HG03103 (cell line): ENCODE data around the gene EREG.
"Not testable (repeated sequence)": the region's sequence is repeated elsewhere in the genome, so short reads cannot be mapped to it uniquely, and the experiment has no call there.

Experiments
- ATAC-seq: cut with Tn5 transposase; IDR thresholded peaks from one replicate; pipeline ENCODE4 v1.9.1; 2021; ENCODE audit warnings: low read depth; ENCODE audit not compliant: unreplicated experiment

Gene EREG

DNA sequence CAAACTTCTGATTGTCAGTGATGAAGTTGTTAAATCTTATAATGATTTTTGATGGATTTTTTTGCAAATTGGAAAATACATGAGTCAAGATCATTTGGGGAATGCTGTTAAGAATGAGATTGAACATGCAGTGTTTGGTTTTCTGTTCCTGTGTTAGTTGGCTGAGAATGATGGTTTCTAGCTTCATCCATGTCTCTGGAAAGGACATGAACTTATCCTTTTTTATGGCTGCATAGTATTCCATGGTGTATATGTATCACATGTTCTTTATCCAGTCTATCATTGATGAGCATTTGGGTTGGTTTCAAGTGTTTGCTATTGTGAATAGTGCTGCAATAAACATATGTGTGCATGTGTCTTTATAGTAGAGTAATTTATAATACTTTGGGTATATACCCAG, 24.5 kb upstream of the EREG start:
- not testable (repeated sequence) for ATAC-seq

DNA sequence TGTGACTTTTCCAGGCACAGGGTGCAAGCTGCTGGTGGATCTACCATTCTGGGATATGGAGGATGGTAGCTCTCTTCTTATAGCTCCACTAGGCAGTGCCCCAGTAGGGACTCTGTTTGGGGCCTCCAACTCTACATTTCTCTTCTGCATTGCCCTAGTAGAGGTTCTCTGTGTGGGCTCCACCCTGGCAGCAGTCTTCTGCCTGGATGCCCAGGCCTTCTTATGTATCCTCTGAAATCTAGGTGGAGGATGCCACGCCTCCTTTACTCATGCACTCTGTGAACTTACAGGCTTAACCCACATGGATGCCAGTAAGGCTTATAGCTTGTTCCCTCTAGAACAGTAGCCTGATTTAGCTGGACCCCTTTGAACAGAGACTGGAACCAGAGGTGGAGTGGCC, 20.9 kb upstream of the EREG start:
- no peak for ATAC-seq

DNA sequence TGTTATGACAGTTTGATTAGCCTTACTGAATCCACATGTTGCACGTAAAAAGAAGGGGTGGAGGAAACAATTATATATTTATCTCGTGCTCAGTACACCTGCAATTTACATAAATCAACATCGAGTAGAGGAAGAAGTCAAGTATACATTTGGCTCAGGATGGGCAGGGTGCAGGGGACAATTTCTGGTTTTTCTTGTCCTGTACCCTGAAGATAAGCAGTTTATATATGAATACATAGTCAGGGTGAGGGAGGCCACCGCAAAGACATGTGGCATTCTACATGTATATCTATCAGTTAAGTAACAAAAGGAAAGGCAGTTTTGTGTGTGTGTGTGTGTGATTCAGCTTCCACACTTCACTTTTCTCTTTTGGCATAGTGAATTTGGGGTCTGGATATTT, 11.1 kb upstream of the EREG start:
- no peak for ATAC-seq

DNA sequence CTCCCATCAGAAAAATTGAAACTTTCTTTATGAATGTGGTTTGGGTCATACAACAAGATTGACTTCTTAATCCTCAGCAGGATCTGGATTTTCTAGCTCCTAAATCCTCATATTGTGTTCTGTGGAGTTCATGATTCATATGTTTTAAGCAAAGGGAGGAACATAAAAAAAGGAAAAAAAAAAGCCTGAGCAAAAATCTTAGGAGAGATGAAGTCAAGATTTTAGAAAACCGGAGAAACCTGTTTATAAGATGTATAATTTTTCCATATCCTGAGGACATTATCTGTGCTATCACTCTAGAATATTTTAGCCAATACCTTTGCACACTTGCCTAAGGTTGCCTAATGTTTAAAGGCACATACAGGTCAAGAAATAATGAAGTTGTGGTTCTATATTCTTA, 7.0 kb upstream of the EREG start:
- no peak for ATAC-seq

DNA sequence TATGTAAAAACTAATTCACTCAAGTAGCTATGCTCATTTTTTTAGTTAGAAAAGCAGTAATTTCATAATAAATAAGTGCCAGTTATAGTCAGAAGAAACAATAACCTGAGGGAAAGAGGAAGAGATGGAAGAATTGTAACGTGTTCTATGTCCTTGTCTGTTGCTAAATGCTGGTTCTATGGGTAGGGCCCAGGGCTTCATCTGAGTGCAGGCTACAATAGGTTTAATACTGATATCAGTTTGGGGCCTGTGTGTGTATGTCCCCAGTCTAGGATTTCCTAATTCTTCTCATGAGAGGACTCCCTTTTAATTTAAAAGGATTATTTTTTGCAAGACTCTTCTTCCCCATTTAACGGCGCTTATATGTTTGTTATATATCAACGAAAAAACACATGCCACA, 3.3 kb upstream of the EREG start:
- ATAC-seq, result no peak

DNA sequence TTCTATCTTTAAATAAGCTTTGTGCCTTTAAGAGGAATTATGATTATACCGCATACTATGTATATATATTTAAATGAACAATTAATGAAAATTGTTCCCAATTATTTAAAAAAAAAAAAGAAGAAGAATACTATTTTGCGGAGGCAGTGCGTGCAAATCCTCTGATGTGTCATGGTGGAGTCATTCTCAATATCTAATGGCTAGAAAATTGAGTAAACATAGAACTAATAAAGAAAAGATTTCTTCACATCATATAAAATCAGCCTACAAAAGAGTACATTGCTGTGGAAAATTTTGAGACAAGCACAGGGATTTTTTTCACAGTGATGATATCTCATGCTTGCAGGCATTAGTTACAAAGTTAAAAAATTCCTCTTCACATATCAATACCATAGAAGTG, 2.6 kb upstream of the EREG start:
- no peak for ATAC-seq

DNA sequence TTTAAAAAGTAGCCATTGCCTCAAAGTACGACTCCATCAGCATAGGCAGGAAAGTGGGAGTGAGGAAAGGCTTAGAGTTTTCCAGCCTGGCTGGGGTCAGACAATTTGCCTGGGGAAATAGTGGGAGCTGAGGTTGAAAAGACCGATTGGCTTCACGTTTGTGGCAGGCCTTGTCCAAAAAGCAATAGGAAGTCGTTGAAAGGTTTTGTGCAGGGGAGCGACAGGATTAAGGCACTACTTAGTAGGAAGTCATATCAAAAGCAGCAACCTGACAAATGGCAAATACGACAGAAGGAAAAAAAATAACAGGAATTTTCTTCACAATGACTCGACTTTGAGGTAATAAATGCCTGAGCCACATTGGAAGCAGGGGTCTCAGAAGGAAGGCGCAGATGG, 691 bp upstream of the EREG start:
- no peak for ATAC-seq

DNA sequence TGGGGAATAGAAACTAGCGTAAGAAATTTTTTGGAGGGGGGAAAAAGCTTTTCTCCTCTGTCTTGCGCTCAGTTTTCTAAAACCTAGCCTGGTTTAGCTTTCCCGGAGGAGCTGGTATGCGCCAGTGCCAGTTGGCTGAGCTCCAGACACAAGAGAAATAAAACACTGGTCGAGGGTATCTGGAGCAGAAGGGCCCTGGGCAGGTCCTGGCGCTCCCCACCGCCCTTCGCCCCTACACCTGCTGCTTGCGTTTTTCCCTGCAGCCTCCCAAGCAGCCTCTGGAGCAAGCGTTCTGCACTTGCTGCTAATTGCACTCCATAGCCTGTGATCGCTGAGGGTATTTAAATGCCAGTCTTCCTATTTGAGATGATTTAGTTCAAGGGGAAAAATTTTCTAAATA, 816 bp downstream of the EREG start:
- ATAC-seq, result no peak

DNA sequence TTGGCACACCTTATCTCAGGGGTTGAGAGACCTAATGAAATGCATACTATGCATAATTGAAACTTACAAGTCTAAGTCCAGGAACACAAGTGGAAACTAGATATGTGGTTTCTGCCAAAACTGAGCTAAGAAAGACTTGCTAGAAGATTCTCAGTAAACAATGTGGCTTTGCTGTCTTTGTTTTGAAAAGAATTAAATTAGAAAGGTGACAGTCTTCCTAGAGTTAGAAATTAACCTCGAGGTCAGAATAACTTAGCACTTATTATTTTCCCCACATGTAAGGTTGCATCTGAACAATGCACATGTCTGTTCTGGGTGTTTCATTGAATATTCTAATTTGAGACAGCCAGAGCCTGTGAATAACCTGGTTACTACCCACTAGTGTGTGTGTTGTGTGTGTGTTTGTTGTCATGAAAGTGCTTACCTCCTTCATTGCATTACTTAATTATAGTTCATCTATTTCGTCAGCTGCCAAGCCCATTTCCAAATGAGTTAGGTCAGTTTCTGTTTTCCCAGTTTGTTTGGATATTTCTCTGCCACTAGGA, 1.5 kb downstream of the EREG start:
- ATAC-seq, result no peak

DNA sequence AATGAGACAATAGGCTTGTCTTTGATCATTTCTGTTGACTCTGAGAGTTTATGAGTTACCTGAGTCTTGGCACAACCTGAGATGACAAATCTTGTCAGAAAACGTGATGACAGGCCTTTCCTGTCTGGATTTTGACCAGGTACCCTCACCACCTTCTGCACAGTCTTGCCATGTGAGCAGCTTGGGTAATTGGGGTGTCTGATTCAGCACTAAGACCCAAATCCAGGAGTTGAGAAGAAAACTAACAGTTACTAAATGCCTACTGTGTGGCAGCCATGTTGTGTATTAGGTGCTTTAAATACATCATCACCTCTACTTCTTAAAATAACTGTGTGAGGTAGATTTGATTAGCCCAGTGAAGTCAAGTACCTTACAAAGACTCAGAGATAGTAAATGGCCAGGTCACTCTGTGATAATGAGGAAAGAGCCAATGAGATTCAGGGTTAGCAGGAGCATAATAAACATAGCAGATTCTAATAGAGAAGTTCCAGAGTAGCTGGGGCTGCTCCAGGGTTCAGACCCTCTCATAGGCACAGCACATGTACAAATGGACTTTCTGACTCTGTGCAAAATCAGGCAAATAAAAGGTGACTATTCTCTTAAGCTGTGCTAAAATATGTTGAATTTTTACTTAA, 2.8 kb downstream of the EREG start:
- no peak for ATAC-seq

DNA sequence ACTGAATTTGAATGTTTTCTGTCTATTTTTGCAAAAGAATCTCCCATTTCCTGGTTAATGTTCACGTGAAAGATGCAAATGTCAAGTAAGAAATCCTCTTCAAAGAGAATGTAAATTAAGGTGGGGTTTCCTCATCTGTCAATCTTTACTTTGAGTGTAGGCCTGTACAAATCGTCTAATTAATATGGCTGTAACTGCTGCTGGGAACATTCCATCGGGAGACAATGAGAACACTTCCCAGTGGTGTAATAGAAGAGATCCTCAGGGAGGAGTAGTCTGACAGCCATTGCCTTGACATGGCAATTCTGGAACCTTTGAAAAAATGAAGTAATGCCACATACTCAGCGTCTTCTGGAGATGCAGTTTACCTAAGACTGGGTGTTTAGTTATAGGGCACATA, 3.7 kb downstream of the EREG start:
- ATAC-seq, result no peak

DNA sequence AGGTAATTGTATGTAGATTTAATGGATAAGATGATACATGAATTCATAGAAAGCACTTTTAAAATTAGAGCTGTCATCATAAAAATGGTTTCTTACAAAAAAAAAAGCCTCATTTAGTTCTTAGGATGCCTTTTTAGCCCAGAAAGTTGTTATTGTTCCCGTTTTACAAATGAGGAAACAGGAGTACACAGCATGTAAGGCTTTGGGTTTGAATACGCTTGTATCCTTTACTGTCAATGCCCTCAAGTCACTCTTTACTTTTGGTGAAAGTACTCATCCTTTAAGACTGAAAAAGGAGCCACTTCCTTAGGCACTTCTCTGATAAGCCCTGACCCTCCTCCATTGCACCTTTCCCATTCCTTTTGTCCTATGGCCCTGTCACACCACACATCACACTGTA, 4.9 kb downstream of the EREG start:
- ATAC-seq, result no peak

DNA sequence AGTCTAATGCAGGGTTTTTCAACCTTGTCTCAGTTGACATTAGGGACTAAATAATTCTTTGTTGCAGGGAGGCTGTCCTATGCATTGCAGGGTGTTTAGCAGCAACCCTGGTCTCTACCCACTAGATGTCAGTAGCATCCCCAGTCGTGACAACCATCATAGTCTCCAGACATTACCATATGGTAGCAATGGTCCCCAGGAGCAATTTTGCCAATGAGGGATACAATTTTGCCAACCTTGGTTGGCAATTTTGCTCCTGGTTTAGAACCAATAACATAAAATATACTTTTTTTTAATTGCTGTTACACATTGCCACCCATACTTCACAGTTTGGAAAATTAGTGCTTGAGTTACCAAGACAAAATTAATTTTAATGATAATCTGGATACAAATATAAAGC, 6.0 kb downstream of the EREG start:
- ATAC-seq, result no peak

DNA sequence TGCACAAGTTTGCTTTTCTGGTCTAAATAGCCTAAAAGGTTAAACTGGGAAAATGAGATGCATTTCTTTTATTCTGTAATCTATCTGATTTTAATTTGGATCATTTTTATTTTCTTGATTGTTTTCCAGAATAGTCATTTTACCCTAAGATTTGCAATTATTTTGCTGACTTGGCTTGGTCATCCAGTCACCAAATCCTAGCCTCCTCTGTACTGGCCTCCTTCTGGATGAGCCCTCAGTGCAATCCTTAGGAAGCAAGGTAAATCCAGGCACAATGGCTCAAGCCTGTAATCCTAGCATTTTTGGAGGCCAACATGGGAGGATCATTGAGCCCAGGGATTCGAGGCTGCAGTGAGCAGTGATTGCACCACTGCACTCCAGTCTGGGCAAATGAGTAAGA, 9.2 kb downstream of the EREG start:
- ATAC-seq, result no peak

DNA sequence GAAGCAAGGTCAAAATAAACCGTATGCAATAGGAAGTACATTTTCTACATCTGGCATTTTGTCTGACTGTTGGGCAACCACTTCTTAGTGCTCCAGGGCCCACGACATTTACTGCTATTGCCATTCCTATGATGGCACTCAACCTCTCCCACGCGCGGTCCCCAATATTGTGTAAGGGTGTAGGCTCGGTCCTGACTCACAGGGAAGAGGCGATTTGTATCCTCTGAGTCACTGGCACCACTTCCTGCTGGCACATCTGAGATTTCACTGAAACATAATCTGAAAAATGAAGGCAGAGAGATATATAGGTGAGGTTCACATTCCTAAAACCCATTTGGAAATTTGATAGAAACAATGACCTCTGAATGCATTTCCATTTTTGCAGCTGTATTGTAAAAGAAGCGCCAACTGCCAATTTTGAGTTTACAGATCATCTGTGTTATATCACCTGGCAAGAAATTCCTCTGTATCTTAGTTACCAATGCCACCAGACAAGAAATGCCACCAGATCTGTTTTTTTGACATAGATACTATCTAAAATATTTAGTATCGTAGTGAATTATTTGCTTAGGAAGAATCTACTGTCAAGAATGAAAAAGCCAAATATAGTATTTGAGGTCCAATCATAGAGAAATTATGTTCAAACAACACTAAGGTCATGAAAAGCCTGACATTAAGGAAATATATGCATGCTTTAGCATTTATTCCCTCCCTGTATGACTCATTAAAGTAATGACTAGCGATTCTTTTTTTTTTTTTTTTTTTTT, 9.8 kb downstream of the EREG start:
- no peak for ATAC-seq

DNA sequence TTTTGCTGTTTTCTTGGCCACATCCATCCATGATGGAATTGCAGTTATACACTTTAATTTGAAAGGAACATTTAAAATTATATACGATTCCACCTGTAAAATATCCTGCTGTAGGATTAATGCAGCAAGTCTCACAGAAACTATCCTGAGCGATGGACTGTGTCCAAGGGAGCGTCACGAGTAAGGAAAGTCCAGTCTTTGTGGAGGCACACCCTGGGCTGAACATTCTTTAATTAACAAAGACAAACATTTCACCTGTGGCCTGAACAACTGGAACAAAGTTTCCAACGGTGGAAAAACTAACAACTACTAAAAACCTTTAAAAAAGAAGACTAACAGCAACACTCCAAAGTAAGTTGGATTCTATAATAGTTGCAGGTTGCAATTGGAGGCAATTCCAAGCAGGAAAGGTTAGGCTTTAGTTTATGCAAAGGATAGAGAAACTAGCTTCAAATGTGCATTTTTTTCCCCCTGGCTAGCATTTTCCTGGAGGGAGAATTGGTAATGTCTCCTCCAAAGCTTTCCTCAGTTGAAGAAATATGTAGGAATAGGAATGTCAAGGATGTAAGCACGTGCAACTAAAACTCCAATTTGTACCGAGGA, 11.0 kb downstream of the EREG start:
- no peak for ATAC-seq

DNA sequence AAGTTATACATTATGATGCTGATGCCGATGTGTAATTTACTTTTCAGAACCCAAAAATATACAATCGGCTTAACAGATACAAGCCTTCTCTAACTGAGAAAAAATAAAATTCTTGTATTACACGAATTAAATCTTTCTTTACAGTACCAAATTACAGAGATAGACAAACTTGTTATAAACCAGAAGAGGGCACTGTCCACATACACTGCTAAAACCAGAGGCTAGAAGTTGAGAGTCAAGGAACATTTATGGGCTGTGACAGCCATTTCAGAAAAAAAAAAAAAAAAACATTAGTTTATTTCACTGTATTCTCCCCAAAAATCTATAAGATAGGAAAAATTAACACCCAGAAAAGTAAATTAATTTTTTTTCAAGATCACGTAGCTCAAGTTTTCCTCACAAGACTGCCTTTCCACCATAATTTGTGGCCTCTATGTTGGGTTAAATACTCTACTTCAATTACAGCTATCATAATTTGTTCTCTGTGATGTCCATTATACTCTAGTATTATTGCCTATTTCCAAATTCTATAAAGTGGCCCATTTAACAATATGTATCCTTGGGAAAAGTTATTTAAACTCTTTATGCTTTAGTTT, 12.0 kb downstream of the EREG start:
- no peak for ATAC-seq

DNA sequence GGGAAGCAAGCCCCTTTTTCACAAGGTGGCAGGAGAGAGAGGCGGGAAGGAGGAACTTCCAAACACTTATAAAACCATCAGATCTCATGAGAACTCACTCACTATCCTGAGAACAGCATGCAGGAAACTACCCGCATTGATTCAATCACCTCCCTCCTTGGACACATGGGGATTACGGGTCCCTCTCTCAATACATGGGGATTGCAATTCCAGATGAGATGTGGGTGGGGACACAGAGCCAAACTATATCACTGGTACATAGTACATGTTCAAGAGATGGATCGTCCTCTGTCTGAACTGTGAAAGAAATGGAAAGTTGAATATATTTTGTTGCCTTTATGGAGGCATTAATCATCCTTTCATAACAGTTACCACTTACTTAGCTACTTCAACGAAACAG, 12.8 kb downstream of the EREG start:
- no peak for ATAC-seq

DNA sequence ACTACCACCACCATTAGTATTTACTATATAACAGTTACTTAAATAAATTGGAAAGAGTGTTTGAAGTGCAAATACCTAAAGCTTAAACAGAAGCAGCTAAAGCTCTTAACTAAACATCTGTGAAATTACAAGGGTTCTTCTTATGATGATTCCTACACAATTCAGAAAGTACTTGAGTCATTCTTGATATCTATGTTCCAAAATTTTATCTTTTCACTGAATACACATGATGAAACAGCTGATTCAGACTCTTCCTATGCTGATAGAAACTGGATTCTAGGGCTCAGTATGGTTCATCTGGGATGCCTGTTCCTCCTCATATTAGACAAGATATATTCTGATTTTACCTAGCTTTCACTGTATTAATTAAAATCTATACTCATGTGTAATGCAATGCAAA, 13.6 kb downstream of the EREG start:
- ATAC-seq, result no peak

DNA sequence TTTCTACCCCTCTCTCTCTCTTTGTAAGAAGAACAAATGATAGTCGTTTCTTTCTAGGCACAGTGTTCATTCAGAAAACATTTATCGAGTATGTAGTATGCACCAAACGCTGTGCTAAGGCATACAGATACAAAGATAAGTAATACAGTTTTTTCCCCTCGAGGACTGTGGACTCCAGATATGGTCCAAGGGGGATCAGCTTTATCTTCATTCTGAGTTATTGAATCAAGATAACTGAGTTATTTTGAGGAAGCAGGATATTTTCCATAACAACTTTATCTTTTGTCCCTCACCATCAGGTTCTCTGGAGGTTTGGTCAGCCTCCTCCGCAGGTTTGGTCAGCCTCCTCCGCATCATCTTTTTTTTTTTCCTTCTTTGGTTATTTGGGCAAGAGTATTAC, 15.0 kb downstream of the EREG start:
- no peak for ATAC-seq

DNA sequence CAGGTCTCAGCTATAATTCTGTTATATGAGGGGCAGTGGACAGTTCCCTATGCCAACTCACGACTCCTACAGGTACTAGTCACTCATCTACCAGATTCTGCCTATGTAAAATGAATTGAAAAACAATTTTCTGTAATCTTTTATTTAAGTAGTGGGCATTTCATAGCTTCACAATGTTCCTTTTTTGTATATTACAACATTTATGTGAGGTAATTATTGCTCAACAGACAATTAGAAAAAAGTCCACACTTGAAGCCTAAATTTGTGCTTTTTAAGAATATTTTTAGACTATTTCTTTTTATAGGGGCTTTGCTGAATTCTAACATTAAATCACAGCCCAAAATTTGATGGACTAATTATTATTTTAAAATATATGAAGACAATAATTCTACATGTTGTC, 20.4 kb downstream of the EREG start:
- ATAC-seq, result no peak

DNA sequence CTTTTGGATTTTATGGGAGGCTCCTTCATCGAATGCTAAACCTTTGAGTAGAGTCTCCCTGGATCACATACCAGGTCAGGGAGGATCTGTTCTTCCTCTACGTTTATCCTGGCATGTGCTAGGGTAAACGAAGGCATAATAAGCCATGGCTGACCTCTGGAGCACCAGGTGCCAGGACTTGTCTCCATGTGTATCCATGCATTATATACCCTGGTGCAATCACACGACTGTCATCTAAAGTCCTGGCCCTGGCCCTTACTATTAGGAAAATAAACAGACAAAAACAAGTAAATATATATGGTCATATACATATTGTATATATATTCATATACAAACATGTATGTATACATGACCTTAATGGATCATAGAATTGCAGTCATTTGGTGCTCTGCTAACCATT, 21.2 kb downstream of the EREG start:
- no peak for ATAC-seq
